Kasumi-1 (cell line): ENCODE results near the gene MYO5A.
"Not testable (repeated sequence)": the region's sequence is repeated elsewhere in the genome, so short reads cannot be mapped to it uniquely, and the experiment has no call there.

ENCODE experiments used
- DNase-seq, 2 experiments: peaks; one replicate each; lab custom pipeline; 2025; lab: John Stamatoyannopoulos, UW

MYO5A gene

GRCh38 chr15:52505151-52505550 lies 23.5 kb downstream of the MYO5A start:
- no peak for DNase-seq

DNA sequence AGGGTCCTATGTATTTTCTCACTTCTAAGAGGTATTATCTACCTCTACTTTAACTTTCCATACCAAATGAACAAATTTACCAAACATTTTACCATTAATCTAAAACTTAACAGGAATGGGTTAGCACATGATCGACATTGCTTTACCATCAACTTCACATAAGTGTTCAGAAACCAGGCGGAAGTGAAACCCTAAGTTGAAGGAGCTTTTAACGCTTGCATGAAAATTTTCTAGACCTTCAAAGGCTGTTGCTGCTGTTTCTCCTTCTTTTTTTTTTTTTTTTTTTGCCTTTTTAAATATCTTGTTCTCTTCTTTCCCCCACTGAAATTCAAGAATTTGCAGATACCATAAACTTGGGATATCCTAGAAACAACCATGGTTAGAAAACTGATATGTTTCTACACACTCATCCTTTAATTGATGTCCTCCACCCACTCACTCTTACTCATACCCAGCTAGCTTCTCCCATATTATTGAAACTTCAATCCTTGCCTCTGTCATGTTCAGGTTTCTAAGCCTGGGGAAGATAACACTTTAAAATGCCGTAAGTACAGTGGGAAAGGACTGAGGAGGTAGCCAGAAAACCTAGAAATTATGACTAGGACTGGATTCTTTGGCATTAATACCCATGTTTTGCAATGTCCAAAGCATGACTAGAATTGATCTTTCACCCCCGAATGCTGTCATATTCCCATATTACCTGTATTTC lies 24.7 kb downstream of the MYO5A start:
- no peak for DNase-seq

DNA sequence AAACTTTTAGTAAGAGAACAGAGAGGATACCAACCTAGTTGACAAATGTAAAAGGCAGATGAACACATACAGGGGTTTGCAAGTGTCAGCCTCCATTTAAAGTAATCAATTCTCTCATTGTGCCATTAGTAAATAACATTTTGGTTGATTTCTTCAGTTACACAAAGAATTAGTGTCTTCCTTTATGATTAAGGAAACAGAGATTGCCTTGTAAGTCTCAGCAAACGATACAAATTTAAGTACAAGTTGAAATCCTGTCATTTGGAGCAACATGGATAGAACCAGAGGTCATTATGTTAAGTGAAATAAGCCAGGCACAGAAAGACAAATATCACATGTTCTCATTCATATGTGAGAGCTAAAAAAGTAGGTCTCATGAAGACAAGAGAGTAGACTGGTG lies 26.1 kb downstream of the MYO5A start:
- no peak for DNase-seq

- DNase-seq, result no peak
These were observed 29.2 kb downstream of the MYO5A start for GRCh38 chr15:52499506-52499905.

GRCh38 chr15:52498706-52499105 lies 30.0 kb downstream of the MYO5A start:
- DNase-seq, result no peak

DNA sequence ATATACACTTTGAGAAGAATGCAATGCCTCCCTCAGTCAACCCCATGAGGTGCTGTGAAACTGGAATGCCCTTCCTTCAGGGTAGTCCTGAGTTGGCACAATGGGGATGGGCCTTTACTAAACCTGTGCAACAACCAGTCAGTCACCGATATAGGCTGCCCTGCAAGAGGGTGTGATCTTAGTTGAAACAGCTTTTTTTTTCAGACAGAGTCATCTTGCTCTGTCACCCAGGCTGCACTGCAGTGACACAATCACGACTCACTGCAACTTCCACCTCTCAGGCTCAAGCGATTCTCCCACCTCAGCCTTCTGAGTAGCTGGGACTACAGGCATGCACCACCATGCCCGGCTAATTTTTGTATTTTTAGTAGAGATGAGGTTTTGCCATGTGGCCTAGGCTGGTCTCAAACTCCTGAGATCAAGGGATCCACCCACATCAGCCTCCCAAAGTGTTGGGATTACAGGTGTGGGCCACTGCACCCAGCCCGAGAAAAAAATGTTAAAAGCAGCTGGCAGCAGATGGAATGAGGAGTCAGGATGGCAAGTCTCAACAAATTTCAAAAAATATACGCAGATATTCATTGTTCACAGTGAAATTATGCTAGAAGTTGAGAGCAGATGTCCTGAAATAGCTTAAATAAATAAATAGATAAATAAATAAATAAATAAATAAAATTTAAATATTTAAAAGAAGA lies 31.8 kb downstream of the MYO5A start:
- no peak for DNase-seq

DNA sequence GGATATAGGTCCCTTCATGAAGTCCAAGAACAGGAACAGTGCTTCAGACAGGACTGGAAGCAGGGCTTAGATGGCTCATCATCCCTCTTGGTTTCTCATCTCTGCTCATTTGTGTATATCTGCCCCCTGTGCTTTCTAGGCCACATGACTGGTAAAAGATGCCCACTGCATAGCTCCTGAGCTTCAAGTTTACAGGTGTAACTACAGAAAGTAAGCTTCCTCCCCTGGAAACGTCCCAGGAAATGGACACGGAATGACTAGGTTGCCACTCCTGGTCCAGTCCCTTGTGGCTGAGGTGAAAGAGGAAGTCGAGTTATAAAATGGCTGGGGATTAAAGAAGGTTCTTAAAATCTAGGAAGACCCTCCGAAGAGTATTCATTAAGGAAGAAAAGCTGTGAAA lies 32.5 kb downstream of the MYO5A start:
- no peak for DNase-seq

- DNase-seq, result no peak
These were observed 33.6 kb downstream of the MYO5A start for GRCh38 chr15:52495125-52495524.

GRCh38 chr15:52493968-52494367 lies 34.7 kb downstream of the MYO5A start:
- DNase-seq, result no peak

GRCh38 chr15:52492132-52492531 lies 36.5 kb downstream of the MYO5A start:
- DNase-seq, result no peak

DNA sequence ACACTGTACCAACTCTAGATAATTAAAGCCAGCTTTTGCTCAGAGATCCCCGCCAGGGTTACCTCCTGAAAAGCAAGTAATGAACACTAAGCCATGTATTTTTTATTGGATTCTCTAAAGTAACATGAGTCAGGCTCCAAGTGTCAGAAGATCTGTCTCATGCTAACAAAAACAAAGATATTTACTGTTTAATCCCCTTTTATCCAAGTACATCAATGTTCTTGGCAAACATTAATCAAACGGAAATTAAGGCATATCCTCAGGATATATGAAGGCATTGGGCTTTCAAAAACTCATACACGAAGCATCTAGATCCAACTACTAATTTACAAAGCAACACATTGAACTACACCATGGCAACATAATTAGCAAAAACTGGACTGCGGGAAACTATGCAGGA lies 37.2 kb downstream of the MYO5A start:
- no peak for DNase-seq

- not testable (repeated sequence) for DNase-seq
These were observed 39.2 kb downstream of the MYO5A start for GRCh38 chr15:52489430-52489829.

- DNase-seq, result no peak
These were observed 39.9 kb downstream of the MYO5A start for GRCh38 chr15:52488830-52489229.

GRCh38 chr15:52486003-52486996 lies 42.4 kb downstream of the MYO5A start:
- DNase-seq, result no peak

GRCh38 chr15:52485290-52485689 lies 43.4 kb downstream of the MYO5A start:
- no peak for DNase-seq

DNA sequence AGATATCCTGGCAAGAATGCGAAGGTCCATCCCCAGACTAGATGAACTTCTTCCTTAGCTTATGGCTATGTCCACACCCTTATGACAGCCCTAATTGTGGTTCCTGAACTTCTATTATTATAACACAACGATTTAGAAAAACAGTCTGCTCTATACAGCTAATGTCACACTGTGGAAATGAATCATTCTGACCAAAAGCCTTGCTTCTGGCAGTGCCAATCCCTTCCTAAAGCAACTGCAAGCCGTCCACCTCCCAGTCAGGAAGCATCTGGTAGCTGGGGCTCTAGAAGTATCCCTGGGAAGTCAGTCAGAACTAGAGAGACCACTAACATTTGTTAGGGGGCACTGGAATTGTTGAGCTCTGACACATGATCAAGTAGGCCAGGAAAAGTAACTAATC lies 45.0 kb downstream of the MYO5A start:
- peak; percentile 77 to 88 for DNase-seq

DNA sequence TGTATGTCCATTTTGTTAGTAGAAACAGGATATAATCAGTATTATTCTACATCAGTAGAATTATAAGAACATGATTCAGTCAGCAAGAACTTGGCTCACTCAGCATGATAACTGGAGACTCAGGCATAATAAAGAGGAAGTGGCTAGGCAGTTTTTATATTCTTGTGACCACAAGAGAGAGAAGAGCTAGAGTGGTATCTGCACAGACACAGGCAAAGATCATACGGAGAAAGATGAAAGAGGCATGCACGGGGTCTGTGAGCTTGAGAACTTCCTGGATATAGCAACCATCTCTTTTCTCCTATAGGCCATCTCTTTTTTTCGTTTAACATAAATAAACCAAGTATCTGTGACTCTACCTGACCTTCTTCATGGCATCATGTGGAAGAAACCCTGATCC lies 46.8 kb downstream of the MYO5A start:
- DNase-seq, result peak; percentile 99

DNA sequence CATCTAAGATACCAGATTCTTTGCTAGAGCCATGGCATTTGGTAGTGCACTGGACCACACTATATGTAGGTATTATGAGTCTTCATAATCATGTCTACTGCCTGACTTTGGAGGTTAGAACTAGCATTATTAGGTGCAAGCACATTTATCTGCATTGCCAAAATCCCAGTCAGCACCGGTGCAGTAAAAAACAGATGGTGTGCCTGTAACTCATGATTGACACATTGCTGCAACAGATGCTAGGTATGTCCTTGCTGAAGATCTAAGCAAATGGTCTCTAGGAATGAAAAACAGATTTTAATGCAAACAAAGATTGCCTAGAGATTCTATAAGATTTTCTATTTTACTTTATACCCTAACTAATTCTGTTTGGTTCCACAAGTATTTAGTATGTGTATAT lies 47.7 kb downstream of the MYO5A start:
- DNase-seq, result no peak

DNA sequence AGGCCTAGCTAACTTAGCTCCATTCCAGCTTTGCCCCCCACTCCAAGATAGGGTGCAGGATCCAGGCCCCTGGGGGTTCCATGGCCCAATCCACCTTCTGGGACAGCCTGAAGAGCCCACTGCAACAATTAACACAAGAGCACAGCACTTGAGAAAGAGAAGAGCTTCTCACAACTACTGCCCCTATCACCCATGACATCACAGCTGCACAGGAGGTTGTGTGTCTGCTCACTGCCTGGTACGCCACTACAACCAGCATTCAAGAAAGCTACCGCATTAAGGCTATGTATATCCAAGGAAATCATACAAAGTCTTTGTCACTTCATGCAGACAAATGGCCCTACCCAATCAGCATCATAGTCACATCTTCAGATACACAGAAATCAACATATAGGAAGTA lies 62.0 kb downstream of the MYO5A start:
- no peak for DNase-seq

- DNase-seq, result no peak
These were observed 62.5 kb downstream of the MYO5A start for GRCh38 chr15:52466134-52466701.

DNA sequence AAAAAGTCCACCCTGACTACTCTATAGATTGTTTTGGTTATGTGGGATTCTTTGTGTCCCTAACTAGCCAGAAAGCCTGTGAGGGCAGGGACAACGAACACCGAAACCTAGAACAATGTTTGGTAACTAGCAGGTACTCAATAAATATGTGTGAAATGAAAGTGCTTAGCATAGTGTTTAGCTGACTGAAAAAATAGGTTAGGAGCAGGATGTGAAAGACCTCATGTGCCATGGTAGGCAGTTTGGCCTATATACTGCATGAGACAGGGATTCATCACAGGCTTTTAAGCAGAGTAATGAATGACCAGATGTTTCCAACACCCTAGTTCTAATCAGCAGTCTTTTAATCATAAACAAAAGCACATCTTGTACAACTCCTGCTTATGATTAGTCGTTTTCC lies 64.2 kb downstream of the MYO5A start:
- no peak for DNase-seq

DNA sequence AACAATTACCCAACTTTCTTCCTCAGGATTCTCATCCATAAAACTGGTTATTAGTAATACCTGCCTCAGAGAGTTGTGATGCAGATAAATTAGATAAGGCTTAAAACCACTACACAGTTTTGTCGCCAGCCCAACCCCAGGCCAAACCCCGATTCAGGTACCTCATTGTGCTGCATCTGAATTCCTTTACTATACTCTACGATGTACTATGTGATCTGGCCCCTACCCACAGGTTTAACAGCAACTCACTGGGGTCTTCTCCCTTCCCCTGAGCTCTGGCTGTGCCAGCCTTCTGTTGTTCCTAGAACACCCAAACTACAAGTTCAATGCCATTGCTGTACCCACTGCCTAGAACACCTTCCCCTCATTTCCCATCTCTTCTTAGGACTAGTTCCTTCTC lies 64.6 kb downstream of the MYO5A start:
- no peak for DNase-seq
